NT2/D1 (cell line): ENCODE results near the gene CCDC70.

ENCODE experiments used
- YY1 ChIP-seq: IDR thresholded peaks from 2 replicates; pipeline ENCODE4 v1.6.1; 2011; ENCODE audit not compliant: insufficient read length, insufficient read depth
- ZNF274 ChIP-seq: IDR thresholded peaks from 2 replicates; pipeline ENCODE4 v1.6.1; 2011; ENCODE audit warnings: mild to moderate bottlenecking, low read depth, low read length

GRCh38 chr13:51823863-51824262, 37.9 kb upstream of the CCDC70 start:
- TF ChIP-seq YY1, result no peak
- no peak for TF ChIP-seq ZNF274
